ENCODE data around the gene KIF16B. TPM values are rescaled to one million over a fixed set of nuclear protein-coding genes. Genes with fewer than 3 reads are reported as not detected.

KIF16B gene
- total RNA-seq, 1 donor, result 13.4 TPM

GRCh38 chr20:16381444-16381843 is 191.8 kb downstream of the KIF16B start:
- TF ChIP-seq, protein P1, sequence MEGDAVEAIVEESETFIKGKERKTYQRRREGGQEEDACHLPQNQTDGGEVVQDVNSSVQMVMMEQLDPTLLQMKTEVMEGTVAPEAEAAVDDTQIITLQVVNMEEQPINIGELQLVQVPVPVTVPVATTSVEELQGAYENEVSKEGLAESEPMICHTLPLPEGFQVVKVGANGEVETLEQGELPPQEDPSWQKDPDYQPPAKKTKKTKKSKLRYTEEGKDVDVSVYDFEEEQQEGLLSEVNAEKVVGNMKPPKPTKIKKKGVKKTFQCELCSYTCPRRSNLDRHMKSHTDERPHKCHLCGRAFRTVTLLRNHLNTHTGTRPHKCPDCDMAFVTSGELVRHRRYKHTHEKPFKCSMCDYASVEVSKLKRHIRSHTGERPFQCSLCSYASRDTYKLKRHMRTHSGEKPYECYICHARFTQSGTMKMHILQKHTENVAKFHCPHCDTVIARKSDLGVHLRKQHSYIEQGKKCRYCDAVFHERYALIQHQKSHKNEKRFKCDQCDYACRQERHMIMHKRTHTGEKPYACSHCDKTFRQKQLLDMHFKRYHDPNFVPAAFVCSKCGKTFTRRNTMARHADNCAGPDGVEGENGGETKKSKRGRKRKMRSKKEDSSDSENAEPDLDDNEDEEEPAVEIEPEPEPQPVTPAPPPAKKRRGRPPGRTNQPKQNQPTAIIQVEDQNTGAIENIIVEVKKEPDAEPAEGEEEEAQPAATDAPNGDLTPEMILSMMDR (IDR thresholded peaks at IDR 0.05; ENCODE audit: insufficient read depth, low read depth, low read length), result no peak
- DNase-seq (ENCODE audit: low read depth), result no peak
- no peak overlapping the region for H3K4me3 ChIP-seq (ENCODE audit: low read depth, low read length)

GRCh38 chr20:16378712-16379370 is 194.4 kb downstream of the KIF16B start:
- TF ChIP-seq, protein P1 (IDR thresholded peaks at IDR 0.05; ENCODE audit: insufficient read depth, low read depth, low read length), result no peak
- no peak overlapping the region for H3K4me3 ChIP-seq (ENCODE audit: low read depth, low read length)
- DNase-seq (ENCODE audit: low read depth), result no peak

GRCh38 chr20:16378122-16378521 is 195.1 kb downstream of the KIF16B start:
- H3K4me3 ChIP-seq (ENCODE audit: low read depth, low read length), result no peak overlapping the region
- no peak for DNase-seq (ENCODE audit: low read depth)
- TF ChIP-seq, protein P1 (IDR thresholded peaks at IDR 0.05; ENCODE audit: insufficient read depth, low read depth, low read length), result no peak

GRCh38 chr20:16369441-16369840 is 203.8 kb downstream of the KIF16B start:
- TF ChIP-seq, protein P1 (IDR thresholded peaks at IDR 0.05; ENCODE audit: insufficient read depth, low read depth, low read length), result no peak
- DNase-seq (ENCODE audit: low read depth), result no peak
- no peak overlapping the region for H3K4me3 ChIP-seq (ENCODE audit: low read depth, low read length)

DNA sequence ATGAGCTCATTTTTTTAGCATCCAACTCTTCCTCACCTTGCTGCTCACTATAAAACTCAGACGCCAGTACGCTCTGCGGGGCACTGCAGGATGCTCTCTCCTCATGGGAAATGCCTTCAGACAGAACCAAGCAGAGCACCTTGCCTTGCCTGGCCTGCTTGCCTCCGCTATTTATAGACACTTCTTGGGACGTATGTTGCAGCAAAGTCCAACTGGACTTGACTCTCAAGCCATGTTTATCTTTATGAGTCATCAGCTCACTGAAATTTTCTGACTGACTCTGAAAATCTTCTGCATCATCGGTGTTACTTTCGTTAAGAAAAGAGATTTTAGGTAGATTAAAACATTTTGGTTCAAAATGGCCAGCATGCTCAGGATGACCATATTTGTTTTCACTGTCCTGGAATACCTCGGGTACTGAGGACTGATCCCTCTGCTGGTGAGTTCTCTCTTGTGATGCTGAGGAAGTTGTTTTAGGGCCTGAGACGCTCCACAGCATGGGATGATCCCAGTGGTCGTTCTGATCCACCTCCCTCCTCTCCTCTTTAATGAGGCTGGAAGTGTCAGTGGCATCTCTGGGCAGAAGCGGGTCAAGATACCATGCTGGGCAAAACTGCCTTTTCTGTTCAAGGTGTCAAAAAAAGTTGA is 204.5 kb downstream of the KIF16B start:
- peak; percentile 33 for DNase-seq (ENCODE audit: low read depth)
- TF ChIP-seq, protein P1 (IDR thresholded peaks at IDR 0.05; ENCODE audit: insufficient read depth, low read depth, low read length), result no peak

GRCh38 chr20:16367948-16368560 is 205.2 kb downstream of the KIF16B start:
- TF ChIP-seq, protein P1 (IDR thresholded peaks at IDR 0.05; ENCODE audit: insufficient read depth, low read depth, low read length), result no peak
- no peak overlapping the region for H3K4me3 ChIP-seq (ENCODE audit: low read depth, low read length)
- no peak for DNase-seq (ENCODE audit: low read depth)

More for the DNA sequence above, 204.5 kb downstream of the KIF16B start:
- H3K4me3 ChIP-seq (ENCODE audit: low read depth, low read length), result no peak overlapping the region
